ENCODE measurements around the gene ARSG. TPM values are rescaled to one million over a fixed set of nuclear protein-coding genes. Genes with fewer than 3 reads are reported as not detected.
"Not testable (repeated sequence)": the region's sequence is repeated elsewhere in the genome, so short reads cannot be mapped to it uniquely, and the experiment has no call there.

Gene ARSG
- total and polyA plus RNA-seq, 12 donors: 0.95 to 6.2 (median 3.5) TPM

DNA sequence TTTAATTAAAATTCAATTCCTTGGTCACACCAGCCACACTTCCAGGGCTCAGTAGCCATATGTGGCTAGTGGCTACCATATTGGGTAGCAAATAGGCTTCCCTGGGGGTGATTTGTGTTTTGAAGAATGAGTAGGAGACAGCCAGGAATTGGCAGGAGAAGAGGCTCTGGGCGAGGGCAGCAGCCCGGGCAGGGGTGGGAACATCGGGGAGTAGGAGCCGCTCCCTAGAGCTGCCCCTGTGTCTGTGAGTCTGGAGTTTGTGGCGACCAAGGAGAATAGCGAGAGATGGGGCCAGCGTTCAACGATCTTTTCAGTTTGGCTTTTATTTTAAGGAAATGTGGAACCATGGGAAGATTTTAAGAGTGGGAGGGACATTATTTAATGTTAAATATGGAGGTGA lies 84.3 kb downstream of the ARSG start:
- no peaks in the 10 kb centered on the region for H3K27me3 ChIP-seq
- no peak for TF ChIP-seq CTCF (IDR thresholded peaks at IDR 0.05)
- H3K4me3 ChIP-seq: no peak overlapping the region
- H3K36me3 ChIP-seq: no peaks in the 10 kb centered on the region
- H3K4me1 ChIP-seq: peaks cover 18 to 40% (median 33%) of the 10 kb centered on the region in 9 donors
- DNase-seq (no peak), ATAC-seq (no peak)
- intact Hi-C loops (cut with DNase I): loop anchor here in 1 of 10 donors (5.0 kb wide), 1 partner anchor 83 kb away; the partner anchor contains the start of genes ARSG and SLC16A6
- no peak overlapping the region for H3K27ac ChIP-seq
- H3K9me3 ChIP-seq: no peaks in the 10 kb centered on the region
- 95 to 96% methylated on average over 8 of the region's 8 CpGs for WGBS, 2 donors

- not testable (repeated sequence) for ATAC-seq, H3K4me3 ChIP-seq, H3K36me3 ChIP-seq, H3K9me3 ChIP-seq, DNase-seq, H3K27me3 ChIP-seq
- 80 to 100% methylated on average over 2 of the region's 2 CpGs for WGBS, 2 donors
- intact Hi-C loops (cut with DNase I): loop anchor here in 1 of 10 donors (5.0 kb wide), 1 partner anchor 84 kb away; the partner anchor contains the start of genes ARSG and SLC16A6
- H3K27ac ChIP-seq: peak overlapping the region in 3 of 10 donors; percentile 94 to 99 (median 96)
- peaks cover 18 to 43% (median 33%) of the 10 kb centered on the region in 9 donors for H3K4me1 ChIP-seq
These were observed 84.9 kb downstream of the ARSG start for GRCh38 chr17:68376178-68376577.

DNA sequence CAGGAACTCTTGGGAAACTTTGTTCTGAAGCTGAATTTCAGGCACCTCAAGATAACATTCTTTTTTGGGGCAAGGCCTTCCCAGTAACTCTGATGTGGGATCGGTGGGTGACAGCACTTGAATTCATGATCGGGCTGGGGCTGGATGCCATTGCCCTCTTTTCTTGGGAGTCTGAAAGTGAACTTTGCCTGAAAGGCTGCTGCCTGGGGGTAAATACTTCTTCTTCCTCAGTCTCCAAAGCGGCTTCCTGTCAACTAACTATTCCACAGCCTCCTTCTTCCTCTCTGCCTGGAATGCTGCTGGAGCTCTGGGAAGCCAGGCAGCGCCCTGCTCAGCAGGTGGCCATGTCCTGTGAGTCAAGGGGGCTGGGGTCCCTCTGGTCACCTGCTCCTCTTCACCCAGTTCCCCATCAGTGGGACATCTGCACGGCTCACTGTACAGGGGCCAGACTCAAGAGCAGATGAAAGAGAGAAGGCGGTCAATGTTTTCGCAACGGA lies 86.5 kb downstream of the ARSG start:
- DNase-seq: no peak
- TF ChIP-seq CTCF (IDR thresholded peaks at IDR 0.05): no peak
- peak overlapping the region in 5 of 10 donors; percentile 14 to 36 (median 22) for H3K4me3 ChIP-seq
- no peaks in the 10 kb centered on the region for H3K9me3 ChIP-seq
- H3K27ac ChIP-seq: peak overlapping the region; percentile 87 to 100 (median 94)
- H3K36me3 ChIP-seq: no peaks in the 10 kb centered on the region
- no peaks in the 10 kb centered on the region for H3K27me3 ChIP-seq
- ATAC-seq: peak in 1 of 8 donors; percentile 31
- H3K4me1 ChIP-seq: peaks cover 18 to 54% (median 33%) of the 10 kb centered on the region in 9 donors
- WGBS, 2 donors: 24 to 36% methylated on average over 8 of the region's 8 CpGs
- intact Hi-C loops (cut with DNase I): loop anchor here in 1 of 10 donors (5.0 kb wide), 1 partner anchor 86 kb away; the partner anchor contains the start of genes ARSG and SLC16A6

GRCh38 chr17:68378268-68379176 lies 87.2 kb downstream of the ARSG start:
- H3K4me3 ChIP-seq: peak overlapping the region in 6 of 10 donors; percentile 11 to 36 (median 18)
- H3K27ac ChIP-seq: peak overlapping the region; percentile 87 to 100 (median 94)
- H3K4me1 ChIP-seq: peaks cover 18 to 61% (median 40%) of the 10 kb centered on the region in 9 donors
- H3K9me3 ChIP-seq: no peaks in the 10 kb centered on the region
- 7% methylated on average over 21 of the region's 21 CpGs for WGBS, 2 donors
- ATAC-seq (peak; percentile 89 to 96 (median 94)), DNase-seq (peak; percentile 92)
- TF ChIP-seq CTCF (IDR thresholded peaks at IDR 0.05): no peak
- H3K36me3 ChIP-seq: no peaks in the 10 kb centered on the region
- H3K27me3 ChIP-seq: no peaks in the 10 kb centered on the region
- intact Hi-C loops (cut with DNase I): loop anchor here in 1 of 10 donors (5.0 kb wide), 1 partner anchor 86 kb away; the partner anchor contains the start of genes ARSG and SLC16A6
